T-helper 1 cell treated with Interleukin-12 subunit alpha and Interleukin-12 subunit beta and Interleukin-4 antibody, amounts not matched to agents 30 μg/mL and 1 μg/mL, for 36 hours (primary cell): Measurements from ENCODE around the gene ARL6IP4.
"Not testable (repeated sequence)": the region's sequence is repeated elsewhere in the genome, so short reads cannot be mapped to it uniquely, and the experiment has no call there.

ENCODE experiments used
- H3K27ac Mint-ChIP-seq: one replicate; pipeline ENCODE4 v1.8.0; 2021; ENCODE audit warnings: mild to moderate bottlenecking, mixed read lengths
- H3K27me3 Mint-ChIP-seq: one replicate; pipeline ENCODE4 v1.8.0; 2021; ENCODE audit warnings: low read depth, mixed read lengths
- H3K36me3 Mint-ChIP-seq: one replicate; pipeline ENCODE4 v1.8.0; 2021; ENCODE audit warnings: low read depth, mixed read lengths
- H3K4me1 Mint-ChIP-seq: one replicate; pipeline ENCODE4 v1.8.0; 2021; ENCODE audit warnings: low read depth, mixed read lengths
- H3K4me3 Mint-ChIP-seq: one replicate; pipeline ENCODE4 v1.8.0; 2021; ENCODE audit warnings: mild to moderate bottlenecking, moderate library complexity, mixed read lengths
- H3K9me3 Mint-ChIP-seq: one replicate; pipeline ENCODE4 v1.8.0; 2021; ENCODE audit warnings: mixed read lengths

The ARL6IP4 gene

DNA sequence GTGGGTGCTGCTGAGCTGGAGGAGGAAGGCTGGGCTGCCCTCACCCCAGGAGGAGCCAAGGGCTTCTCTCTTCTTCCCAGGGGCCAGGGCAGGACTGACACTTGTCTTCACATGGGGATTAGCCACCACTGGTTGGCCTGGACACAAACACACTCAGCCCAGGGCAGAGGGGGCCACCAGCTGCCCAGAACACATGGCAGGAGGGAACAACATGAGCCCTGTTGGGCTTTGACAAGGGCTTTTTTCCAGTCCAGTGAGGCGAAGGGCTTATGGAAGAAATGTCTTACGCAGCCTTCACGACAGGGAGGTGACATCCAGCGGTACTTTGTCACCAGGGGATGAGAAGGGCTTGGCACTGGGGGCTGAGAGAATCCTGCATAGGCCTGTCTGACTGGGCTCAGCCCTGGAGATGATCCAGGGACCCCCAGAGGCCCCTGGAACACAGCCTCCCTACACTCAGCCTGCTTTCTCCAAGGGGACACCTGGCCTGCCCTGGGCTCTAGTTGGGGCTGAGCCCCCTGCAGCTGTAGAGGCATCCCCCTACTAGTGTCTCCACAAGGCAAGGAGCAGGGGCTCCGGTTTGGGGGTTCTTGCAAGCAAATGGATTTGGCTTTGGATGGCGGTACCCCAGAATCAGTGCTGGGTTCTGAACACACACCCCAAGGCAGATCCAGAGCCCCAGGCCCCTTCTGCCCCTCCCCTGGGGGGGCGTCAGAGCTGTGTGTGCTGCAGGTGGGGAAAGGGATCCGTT lies 18.9 kb downstream of the ARL6IP4 start:
- Mint-ChIP-seq H3K27ac (no peak overlapping the region), H3K36me3 (no peaks in the 10 kb centered on the region), H3K4me1 (no peaks in the 10 kb centered on the region), H3K4me3 (no peak overlapping the region), H3K9me3 (no peaks in the 10 kb centered on the region), H3K27me3 (no peaks in the 10 kb centered on the region)

DNA sequence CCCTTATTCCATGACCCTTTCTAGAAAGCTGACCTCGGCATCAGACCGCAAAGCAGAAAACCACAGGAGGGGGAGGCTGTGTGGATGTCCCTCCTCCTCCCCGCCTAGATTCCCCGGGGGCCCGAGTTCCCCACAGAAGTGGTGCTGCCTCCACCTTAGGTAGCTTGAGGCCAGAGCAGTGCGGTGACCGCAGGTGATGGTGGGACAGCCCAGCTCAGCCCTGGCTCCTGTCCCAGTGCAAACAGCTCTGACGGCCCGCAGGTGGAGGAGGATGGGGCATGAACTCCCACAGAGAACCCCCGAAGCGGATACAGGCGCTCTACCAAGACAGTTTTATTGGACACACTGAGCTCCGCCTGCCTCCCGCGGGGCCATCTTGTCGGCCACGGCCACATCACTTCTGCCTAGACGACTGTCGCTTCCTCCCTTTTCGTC lies 19.5 kb downstream of the ARL6IP4 start:
- H3K36me3 Mint-ChIP-seq: no peaks in the 10 kb centered on the region
- H3K27ac Mint-ChIP-seq: no peak overlapping the region
- no peaks in the 10 kb centered on the region for H3K9me3 Mint-ChIP-seq
- H3K4me1 Mint-ChIP-seq: no peaks in the 10 kb centered on the region
- H3K27me3 Mint-ChIP-seq: no peaks in the 10 kb centered on the region
- no peak overlapping the region for H3K4me3 Mint-ChIP-seq

DNA sequence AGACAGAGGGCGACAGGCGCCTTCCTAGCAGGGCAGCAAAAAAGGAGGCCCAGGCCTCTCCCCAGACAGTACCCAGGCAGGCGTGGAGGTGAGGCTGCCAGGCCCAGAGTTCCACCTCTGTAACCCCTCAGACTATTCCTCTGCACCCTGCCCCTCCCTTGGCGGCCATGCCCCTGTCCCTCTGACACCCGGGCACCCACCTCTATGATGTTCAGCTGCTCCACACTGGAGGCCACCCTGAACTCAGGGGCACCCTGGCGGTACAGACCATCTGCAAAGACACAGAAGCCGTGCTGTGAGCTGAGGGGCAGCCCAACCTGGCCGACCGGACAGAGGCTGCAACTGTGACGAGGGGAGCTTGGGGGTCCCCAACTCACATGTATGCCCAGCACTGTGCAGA lies 20.1 kb downstream of the ARL6IP4 start:
- Mint-ChIP-seq H3K27me3 (no peaks in the 10 kb centered on the region), H3K4me3 (no peak overlapping the region), H3K9me3 (no peaks in the 10 kb centered on the region), H3K4me1 (no peaks in the 10 kb centered on the region), H3K36me3 (no peaks in the 10 kb centered on the region), H3K27ac (no peak overlapping the region)

DNA sequence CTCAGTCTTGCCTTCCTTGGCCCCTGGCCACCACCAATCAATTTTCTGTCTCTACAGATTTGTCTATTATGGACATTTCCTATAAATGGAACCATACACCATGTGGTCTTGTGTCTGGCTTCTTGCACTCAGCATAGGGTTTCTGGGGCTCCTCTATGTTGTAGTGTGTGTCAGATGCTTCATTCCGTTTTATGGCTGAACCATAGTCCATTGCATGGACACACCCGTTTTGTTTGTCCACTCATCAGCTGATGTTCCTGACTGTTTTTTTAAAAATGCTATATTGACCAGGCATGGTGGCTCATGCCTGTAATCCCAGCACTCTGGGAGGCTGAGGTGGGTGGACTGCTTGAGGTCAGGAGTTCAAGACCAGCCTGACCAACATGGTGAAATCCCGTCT lies 21.0 kb downstream of the ARL6IP4 start:
- Mint-ChIP-seq H3K27ac (no peak overlapping the region), H3K4me1 (no peaks in the 10 kb centered on the region), H3K36me3 (no peaks in the 10 kb centered on the region), H3K27me3 (no peaks in the 10 kb centered on the region), H3K9me3 (no peaks in the 10 kb centered on the region), H3K4me3 (no peak overlapping the region)

DNA sequence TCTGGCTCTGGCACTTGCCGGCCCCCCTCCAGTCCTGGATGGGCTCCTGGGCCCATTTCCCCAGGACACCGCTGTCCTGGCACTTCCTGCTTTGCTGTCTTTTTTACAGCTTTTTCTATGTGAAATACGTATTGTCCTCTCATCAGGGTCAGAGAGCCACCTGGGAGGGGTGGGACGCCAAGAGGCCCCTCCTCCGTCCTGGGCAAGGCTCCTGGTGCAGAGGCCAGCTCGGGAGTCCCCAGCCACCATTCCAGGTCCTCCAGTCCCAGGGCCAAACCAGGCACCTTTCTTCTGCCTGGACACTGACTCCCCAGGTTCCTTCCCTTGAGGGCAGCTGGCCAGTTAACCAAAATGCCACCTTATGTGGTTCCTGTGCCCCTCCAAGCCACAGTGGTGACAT lies 22.8 kb downstream of the ARL6IP4 start:
- H3K4me3 Mint-ChIP-seq: no peak overlapping the region
- no peaks in the 10 kb centered on the region for H3K4me1 Mint-ChIP-seq
- no peaks in the 10 kb centered on the region for H3K9me3 Mint-ChIP-seq
- H3K27me3 Mint-ChIP-seq: no peaks in the 10 kb centered on the region
- H3K27ac Mint-ChIP-seq: no peak overlapping the region
- H3K36me3 Mint-ChIP-seq: no peaks in the 10 kb centered on the region

DNA sequence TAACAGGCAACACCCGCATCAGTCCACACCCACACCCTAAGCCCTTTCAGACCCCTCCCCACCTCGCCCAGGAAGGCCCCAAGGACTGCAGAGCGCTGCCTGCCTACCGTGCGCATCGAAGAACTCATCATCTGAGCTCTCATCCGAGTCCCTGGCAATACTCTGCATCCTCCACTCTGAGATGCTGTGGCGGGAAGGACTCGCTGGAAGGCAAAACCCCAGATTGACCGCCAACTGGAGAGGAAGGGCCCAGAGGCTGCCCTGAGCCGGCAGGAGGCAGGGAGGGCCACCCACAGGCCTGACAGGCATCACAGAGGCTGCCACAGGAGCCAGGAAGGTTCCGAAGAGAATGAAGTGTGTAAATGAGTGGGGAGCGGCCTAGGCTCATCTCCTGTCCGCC lies 23.8 kb downstream of the ARL6IP4 start:
- no peaks in the 10 kb centered on the region for H3K9me3 Mint-ChIP-seq
- no peaks in the 10 kb centered on the region for H3K4me1 Mint-ChIP-seq
- no peak overlapping the region for H3K27ac Mint-ChIP-seq
- H3K27me3 Mint-ChIP-seq: no peaks in the 10 kb centered on the region
- H3K36me3 Mint-ChIP-seq: no peaks in the 10 kb centered on the region
- H3K4me3 Mint-ChIP-seq: no peak overlapping the region

DNA sequence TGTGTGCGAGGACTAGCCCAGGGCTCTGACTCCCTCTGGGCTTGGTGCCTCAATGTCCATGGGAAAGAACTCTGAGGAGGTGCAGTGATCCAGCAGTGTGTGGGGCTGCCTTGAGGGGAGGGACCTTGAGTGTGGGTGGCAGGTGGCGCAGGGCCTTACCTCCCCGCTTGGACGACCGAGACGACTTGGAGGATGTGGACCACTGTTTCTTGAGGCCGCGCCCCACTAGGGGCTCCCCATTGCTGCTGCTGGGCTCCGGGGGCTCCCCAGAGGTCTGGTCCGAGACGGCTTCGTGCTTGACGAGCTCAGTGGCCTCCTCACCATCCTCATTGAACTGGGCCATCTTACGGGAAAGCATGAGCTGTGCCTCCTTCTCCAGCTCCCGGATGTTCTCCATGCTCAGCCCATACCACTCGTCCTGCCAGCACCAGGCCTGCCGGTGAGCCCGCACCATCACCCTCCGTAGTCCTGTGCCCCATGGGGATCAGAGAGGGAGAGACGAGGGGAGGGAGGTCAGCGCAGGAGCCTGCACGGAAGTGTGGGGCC lies 24.7 kb downstream of the ARL6IP4 start:
- H3K4me1 Mint-ChIP-seq: no peaks in the 10 kb centered on the region
- no peaks in the 10 kb centered on the region for H3K27me3 Mint-ChIP-seq
- H3K36me3 Mint-ChIP-seq: no peaks in the 10 kb centered on the region
- H3K27ac Mint-ChIP-seq: no peak overlapping the region
- H3K4me3 Mint-ChIP-seq: no peak overlapping the region
- no peaks in the 10 kb centered on the region for H3K9me3 Mint-ChIP-seq

DNA sequence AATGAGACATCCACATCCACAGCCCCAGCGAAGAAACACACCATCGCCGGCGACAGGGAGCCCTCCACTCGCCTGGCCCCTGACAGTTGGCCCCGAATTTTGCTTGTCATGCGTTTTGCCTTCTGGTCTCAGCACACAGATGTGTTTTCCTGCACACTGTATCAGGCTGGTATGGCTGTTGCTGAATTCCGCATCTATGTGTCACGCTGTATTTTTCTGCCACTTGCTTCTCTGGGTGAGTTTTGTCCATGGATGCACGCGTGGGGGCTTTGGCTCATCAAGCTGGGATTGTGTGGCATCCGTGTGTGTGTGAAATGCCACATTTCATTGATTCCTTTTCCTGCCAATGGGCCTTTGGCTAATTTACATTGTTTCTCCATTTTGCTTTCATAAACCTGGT lies 26.5 kb downstream of the ARL6IP4 start:
- Mint-ChIP-seq H3K27me3 (no peaks in the 10 kb centered on the region), H3K4me3 (no peak overlapping the region), H3K27ac (no peak overlapping the region), H3K9me3 (no peaks in the 10 kb centered on the region), H3K36me3 (no peaks in the 10 kb centered on the region), H3K4me1 (no peaks in the 10 kb centered on the region)

DNA sequence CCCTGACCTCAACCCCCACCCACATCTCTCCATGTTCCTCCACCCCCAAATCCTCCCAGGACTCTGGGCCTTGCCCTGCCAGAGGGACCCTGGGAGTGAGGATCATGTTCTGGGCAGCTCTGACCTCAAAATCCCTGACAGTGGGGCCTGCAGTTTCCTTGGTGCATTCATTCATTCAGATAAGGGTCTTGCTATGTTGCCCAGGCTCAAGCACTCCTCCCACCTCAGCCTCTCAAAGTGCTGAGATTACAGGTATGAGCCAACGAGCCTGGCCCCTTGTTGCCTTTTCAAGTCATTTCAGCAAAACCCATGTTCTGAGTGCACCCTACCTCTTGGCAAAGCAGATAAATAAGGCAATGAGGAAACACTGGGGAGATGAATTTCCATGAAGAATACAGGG lies 29.6 kb downstream of the ARL6IP4 start:
- Mint-ChIP-seq H3K27me3 (no peaks in the 10 kb centered on the region), H3K27ac (no peak overlapping the region), H3K4me3 (no peak overlapping the region), H3K36me3 (no peaks in the 10 kb centered on the region), H3K4me1 (no peaks in the 10 kb centered on the region), H3K9me3 (no peaks in the 10 kb centered on the region)

DNA sequence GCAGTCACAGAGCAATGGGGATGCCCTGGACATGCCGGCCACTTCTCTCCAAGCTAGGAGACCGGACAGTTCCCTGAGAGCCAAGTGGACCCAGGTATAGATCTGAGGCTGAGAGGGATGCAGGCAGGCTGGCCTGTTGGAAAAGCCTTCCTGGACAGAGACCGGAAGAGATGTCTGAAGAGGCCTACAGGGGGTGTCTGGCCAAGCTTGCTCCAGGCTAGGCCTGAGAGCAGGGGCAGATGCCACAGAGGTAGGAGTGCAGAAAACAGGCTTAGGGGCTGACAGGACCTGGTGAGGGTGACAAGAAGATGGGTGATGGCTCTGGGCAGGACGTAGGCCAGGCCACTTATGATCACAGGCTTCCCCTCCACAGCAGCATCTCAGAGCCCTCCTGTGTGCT lies 30.2 kb downstream of the ARL6IP4 start:
- no peak overlapping the region for H3K27ac Mint-ChIP-seq

DNA sequence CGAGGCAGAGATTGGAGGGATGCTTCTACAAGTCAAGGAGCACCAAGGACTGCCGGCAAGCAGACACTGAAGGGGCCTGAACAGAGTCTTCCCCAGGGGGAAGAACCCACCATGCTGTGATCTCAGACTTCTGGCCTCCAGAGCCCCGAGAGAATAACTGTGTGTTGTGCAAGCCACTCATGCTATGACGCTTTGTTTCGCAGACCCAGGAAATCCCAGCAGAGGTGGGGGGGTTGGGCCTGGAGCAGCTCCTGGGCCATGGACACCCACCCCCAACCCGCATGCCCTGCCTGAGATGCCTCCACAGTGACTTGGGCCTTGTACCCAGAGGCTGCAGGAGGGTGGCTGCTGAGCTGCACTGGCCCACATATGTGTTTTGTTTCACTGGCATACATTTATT lies 31.2 kb downstream of the ARL6IP4 start:
- Mint-ChIP-seq H3K36me3 (no peaks in the 10 kb centered on the region), H3K27me3 (no peaks in the 10 kb centered on the region), H3K27ac (no peak overlapping the region), H3K9me3 (no peaks in the 10 kb centered on the region), H3K4me3 (no peak overlapping the region), H3K4me1 (no peaks in the 10 kb centered on the region)

More for the DNA sequence above, 30.2 kb downstream of the ARL6IP4 start:
- no peaks in the 10 kb centered on the region for H3K9me3 Mint-ChIP-seq
- H3K27me3 Mint-ChIP-seq: no peaks in the 10 kb centered on the region
- no peaks in the 10 kb centered on the region for H3K4me1 Mint-ChIP-seq
- H3K36me3 Mint-ChIP-seq: no peaks in the 10 kb centered on the region
- H3K4me3 Mint-ChIP-seq: no peak overlapping the region

DNA sequence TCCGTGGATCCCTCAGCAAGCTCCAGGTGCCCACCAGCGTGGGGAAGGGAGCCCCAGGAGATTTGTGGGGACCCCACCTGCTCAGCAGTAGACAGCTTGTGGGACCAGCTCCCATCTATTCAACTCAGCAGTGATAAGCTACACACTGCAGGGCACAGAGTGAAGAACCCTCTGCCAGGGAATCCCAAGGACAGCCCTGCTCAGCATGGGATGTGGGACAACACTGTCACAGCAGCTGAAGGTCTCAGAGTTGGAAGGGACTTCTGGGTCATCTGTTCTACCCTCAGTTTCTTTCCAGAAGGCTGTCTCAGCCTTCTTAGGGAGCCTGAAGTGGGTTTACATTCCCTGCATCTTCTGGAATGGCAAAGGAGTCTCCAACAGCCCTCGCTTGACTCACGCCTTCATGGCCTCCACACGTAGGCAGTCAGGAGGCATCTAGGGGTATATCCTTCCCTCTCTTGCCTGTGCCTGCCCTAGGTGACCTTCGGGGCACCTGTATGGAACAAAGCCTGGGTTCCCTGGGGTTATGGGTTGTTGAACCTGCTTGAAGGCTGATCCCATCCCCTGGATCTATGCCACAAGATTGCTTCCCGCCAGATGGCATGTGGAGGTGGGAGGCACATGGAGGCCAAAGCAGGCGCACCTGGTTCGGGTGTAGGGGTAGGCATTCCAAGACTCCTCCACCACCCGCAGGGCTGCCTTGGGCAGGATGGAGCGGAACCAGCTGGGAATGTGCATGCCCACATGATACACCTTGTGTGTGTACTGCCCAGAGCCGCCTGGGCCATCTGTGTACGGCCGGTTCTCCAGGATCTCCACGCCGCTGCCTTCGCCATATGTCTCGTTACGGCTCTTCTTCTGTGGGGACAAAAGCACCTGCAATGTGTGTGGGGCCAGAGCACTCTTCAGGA lies 33.0 kb downstream of the ARL6IP4 start:
- Mint-ChIP-seq H3K9me3 (no peaks in the 10 kb centered on the region), H3K27ac (no peak overlapping the region), H3K36me3 (no peaks in the 10 kb centered on the region), H3K27me3 (no peaks in the 10 kb centered on the region), H3K4me3 (no peak overlapping the region), H3K4me1 (peaks cover 1% of the 10 kb centered on the region)

DNA sequence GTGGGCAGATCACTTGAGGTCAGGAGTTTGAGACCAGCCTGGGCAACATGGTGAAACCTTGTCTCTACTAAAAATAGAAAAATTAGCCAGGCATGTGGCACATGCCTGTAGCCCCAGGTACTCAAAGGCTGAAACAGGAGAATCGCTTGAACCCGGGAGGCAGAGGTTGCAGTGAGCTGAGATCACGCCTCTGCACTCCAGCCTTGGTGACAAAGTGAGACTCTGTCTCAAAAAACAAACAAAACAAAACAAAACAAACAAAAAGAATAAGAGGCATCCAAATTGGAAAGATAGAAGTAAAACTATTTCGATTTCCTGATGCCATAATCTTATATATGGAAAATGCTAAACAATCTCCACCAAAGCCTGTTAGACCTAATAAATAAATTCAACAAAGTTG lies 34.0 kb downstream of the ARL6IP4 start:
- not testable (repeated sequence) for H3K36me3 Mint-ChIP-seq, H3K27me3 Mint-ChIP-seq, H3K4me3 Mint-ChIP-seq, H3K4me1 Mint-ChIP-seq, H3K27ac Mint-ChIP-seq, H3K9me3 Mint-ChIP-seq

DNA sequence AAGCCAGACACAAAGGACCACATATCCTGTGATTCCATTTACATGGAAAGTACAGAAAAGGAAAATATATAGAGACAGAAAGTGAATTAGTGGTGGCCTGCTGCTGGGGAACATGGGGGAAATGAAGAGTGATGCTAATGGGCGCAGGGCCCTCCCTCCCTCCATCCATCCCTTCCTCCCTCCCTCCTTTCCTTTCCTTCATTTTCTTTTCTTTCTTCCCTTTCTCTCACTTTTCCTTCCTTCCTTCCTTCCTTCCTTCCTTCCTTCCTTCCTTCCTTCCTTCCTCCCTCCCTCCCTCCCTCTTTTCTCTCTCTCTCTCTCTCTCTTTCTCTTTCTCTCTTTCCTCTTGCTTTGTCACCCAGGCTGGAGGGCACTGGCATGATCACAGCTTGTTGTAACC lies 37.3 kb downstream of the ARL6IP4 start:
- Mint-ChIP-seq H3K36me3 (no peaks in the 10 kb centered on the region), H3K27me3 (no peaks in the 10 kb centered on the region), H3K4me1 (peaks cover 6% of the 10 kb centered on the region), H3K9me3 (no peaks in the 10 kb centered on the region), H3K27ac (no peak overlapping the region), H3K4me3 (no peak overlapping the region)

DNA sequence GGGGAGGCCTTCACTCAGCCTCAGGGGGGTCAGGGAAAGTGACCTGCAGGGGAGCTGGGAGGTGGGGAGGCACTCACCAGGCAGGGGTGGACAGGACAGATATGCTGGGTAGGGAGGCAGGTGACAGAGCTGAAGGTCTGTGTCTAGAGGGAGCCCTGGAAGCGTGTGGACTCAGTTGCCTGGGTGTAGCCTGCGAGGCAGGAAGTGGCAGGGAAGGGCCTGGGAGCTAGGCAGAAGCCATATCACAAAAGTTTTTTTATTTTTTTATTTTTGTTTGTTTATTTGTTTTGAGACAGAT lies 39.3 kb downstream of the ARL6IP4 start:
- H3K4me3 Mint-ChIP-seq: no peak overlapping the region
- H3K27ac Mint-ChIP-seq: peak overlapping the region; percentile 4
- H3K9me3 Mint-ChIP-seq: no peaks in the 10 kb centered on the region
- no peaks in the 10 kb centered on the region for H3K36me3 Mint-ChIP-seq
- H3K4me1 Mint-ChIP-seq: peaks cover 9% of the 10 kb centered on the region
- no peaks in the 10 kb centered on the region for H3K27me3 Mint-ChIP-seq
